Astrocyte of the spinal cord (primary cell): ENCODE results near the gene SELP.

Source experiments
- DNase-seq: peaks from one replicate; pipeline ENCODE4 v3.0.0; 2011; ENCODE audit warnings: low read depth, low spot score
- H3K4me3 ChIP-seq: 2 replicates; pipeline ENCODE4 v1.5.1; 2011; ENCODE audit warnings: low read depth, mild to moderate bottlenecking, low read length, moderate library complexity
- CTCF ChIP-seq: IDR thresholded peaks from 2 replicates; pipeline ENCODE4 v1.5.1; 2012; ENCODE audit warnings: low read depth, mild to moderate bottlenecking, low read length, inconsistent platforms
- in situ Hi-C: cut with HindIII; loops from 2 replicates; pipeline ENCODE4 v1.10.0; 2017; ENCODE audit warnings: low sequenced_read_pairs

Gene SELP

GRCh38 chr1:169620565-169620964 is 9.4 kb downstream of the SELP start:
- in situ Hi-C loops: no loop called here
- H3K4me3 ChIP-seq: no peak overlapping the region
- no peak for TF ChIP-seq CTCF
- no peak for DNase-seq

GRCh38 chr1:169618367-169618766 is 11.6 kb downstream of the SELP start:
- in situ Hi-C loops: no loop called here
- no peak overlapping the region for H3K4me3 ChIP-seq
- TF ChIP-seq CTCF: no peak
- DNase-seq: no peak

GRCh38 chr1:169615803-169616202 is 14.1 kb downstream of the SELP start:
- TF ChIP-seq CTCF: no peak
- H3K4me3 ChIP-seq: no peak overlapping the region
- no peak for DNase-seq
- in situ Hi-C loops: no loop called here

- in situ Hi-C loops: no loop called here
- no peak overlapping the region for H3K4me3 ChIP-seq
- no peak for DNase-seq
- no peak for TF ChIP-seq CTCF
Measured at GRCh38 chr1:169610858-169611257, 19.1 kb downstream of the SELP start.

- no peak for TF ChIP-seq CTCF
- DNase-seq: no peak
- in situ Hi-C loops: no loop called here
- H3K4me3 ChIP-seq: no peak overlapping the region
Measured at GRCh38 chr1:169610108-169610507, 19.8 kb downstream of the SELP start.

GRCh38 chr1:169608226-169608625 is 21.7 kb downstream of the SELP start:
- no peak overlapping the region for H3K4me3 ChIP-seq
- DNase-seq: no peak
- in situ Hi-C loops: no loop called here
- no peak for TF ChIP-seq CTCF
